A673 (cell line): ENCODE data around the gene FERD3L. TPM values are rescaled to one million over a fixed set of nuclear protein-coding genes. Genes with fewer than 3 reads are reported as not detected.

Experiments
- BruUV-seq: library from RNA; stranded (reverse); fragments of 400-500 nt; replicated peaks from 2 replicates; lab custom pipeline; 2021; lab: Mats Ljungman, UMichigan
- CTCF ChIA-PET: fragments of 300-600 bp; sonication (Branson Sonifier 250); formaldehyde crosslinking; loops from one replicate; lab custom pipeline; 2022; ENCODE audit warnings: antibody characterized with exemption; lab: Charles Lee
- POLR2A ChIA-PET: fragments of 300-600 bp; sonication (Branson Sonifier 250); formaldehyde crosslinking; loops from one replicate; lab custom pipeline; 2022; ENCODE audit warnings: antibody characterized with exemption; ENCODE audit not compliant: low non-redundant PET; lab: Charles Lee
- DNase-seq: peaks from one replicate; pipeline ENCODE4 v3.0.0-alpha.2; 2015; ENCODE audit warnings: low spot score
- H3K27ac ChIP-seq: fragments of 200-600 bp; sonication (generic); 2 replicates; pipeline ENCODE4 v1.5.1; 2016; ENCODE audit warnings: mixed run types, low read depth, mild to moderate bottlenecking, mixed read lengths, antibody characterized with exemption, low read length; ENCODE audit not compliant: poor library complexity, severe bottlenecking
- H3K27me3 ChIP-seq: fragments of 200-600 bp; sonication (generic); replicated peaks from 2 replicates; pipeline ENCODE4 v1.6.1; 2017; ENCODE audit warnings: mixed run types, low read depth, mild to moderate bottlenecking, mixed read lengths, antibody characterized with exemption, low read length; ENCODE audit not compliant: insufficient read depth, poor library complexity
- H3K36me3 ChIP-seq: fragments of 200-600 bp; sonication (generic); 2 replicates; pipeline ENCODE4 v1.6.1; 2016; ENCODE audit warnings: mixed run types, mild to moderate bottlenecking, mixed read lengths, antibody characterized with exemption, low read length; ENCODE audit not compliant: insufficient read depth, poor library complexity, severe bottlenecking
- H3K4me1 ChIP-seq: fragments of 200-600 bp; sonication (generic); 2 replicates; pipeline ENCODE4 v1.6.1; 2017; ENCODE audit warnings: mixed run types, mild to moderate bottlenecking, mixed read lengths, antibody characterized with exemption, low read length; ENCODE audit not compliant: insufficient read depth, poor library complexity, severe bottlenecking
- H3K4me3 ChIP-seq: fragments of 200-600 bp; sonication (generic); 2 replicates; pipeline ENCODE4 v1.5.1; 2016; ENCODE audit warnings: low read depth, mixed run types, mild to moderate bottlenecking, mixed read lengths, low read length; ENCODE audit not compliant: poor library complexity, severe bottlenecking
- H3K9me3 ChIP-seq: fragments of 200-600 bp; sonication (generic); 2 replicates; pipeline ENCODE4 v1.6.1; 2016; ENCODE audit warnings: mixed run types, low read depth, mild to moderate bottlenecking, mixed read lengths, antibody characterized with exemption, low read length; ENCODE audit not compliant: poor library complexity, severe bottlenecking
- CTCF ChIP-seq: fragments of 300-800, 200-600 bp; sonication (generic); conservative IDR thresholded peaks from 2 replicates; pipeline ENCODE4 v1.5.1; 2017; ENCODE audit warnings: low read depth, mild to moderate bottlenecking, antibody characterized with exemption, low read length, moderate library complexity, mixed read lengths
- EZH2 ChIP-seq: fragments of 200-600 bp; sonication (generic); IDR thresholded peaks from 2 replicates; pipeline ENCODE4 v1.6.1; 2017; ENCODE audit warnings: borderline replicate concordance, low read depth, mild to moderate bottlenecking, mixed read lengths, antibody characterized with exemption, low read length; ENCODE audit not compliant: poor library complexity, severe bottlenecking
- intact Hi-C: fragments of 100-400 bp; cut with micrococcal nuclease; formaldehyde crosslinking; loops from one replicate; pipeline ENCODE4 v1.10.0; 2022; ENCODE audit not compliant: unreplicated experiment
- total RNA-seq: library from RNA; stranded (reverse); gene quantifications from 2 replicates; pipeline ENCODE4 v1.2.3, GENCODE V29; 2021

FERD3L gene
- total RNA-seq, 1 experiment from 2014 or later = not detected

- H3K4me3 ChIP-seq = no peak overlapping the region
- CTCF ChIA-PET = no interaction called here
- no peak for DNase-seq
- H3K27me3 ChIP-seq = peaks cover 3% of the 10 kb centered on the region
- H3K9me3 ChIP-seq = no peaks in the 10 kb centered on the region
- no peak overlapping the region for H3K27ac ChIP-seq
- POLR2A ChIA-PET = no interaction called here
- H3K4me1 ChIP-seq = no peaks in the 10 kb centered on the region
- no peak for TF ChIP-seq CTCF
- TF ChIP-seq EZH2 = no peak
- intact Hi-C loops = no loop called here
- H3K36me3 ChIP-seq = no peaks in the 10 kb centered on the region
- no TSS peak for BruUV-seq
Measured at GRCh38 chr7:19161671-19162070, 16.4 kb upstream of the FERD3L start.

DNA sequence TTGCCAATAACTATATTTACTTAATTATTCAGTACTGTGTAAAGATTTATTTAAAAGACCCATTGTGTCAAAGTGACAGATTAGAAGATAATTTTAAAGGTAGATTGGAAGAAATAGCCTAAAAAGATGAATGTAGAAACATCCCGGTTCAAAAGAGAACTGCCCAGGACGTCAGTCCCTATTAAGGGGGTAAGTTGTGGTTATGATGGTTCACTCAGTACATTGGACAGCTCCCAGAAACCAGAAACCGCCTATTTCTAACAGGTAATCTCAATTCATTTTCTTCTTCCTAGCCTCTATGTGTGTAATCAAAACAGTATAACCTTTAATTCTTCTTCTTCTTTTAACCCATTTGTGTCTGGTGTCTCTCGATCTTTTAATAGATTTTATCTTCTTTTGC, 1.5 kb upstream of the FERD3L start:
- POLR2A ChIA-PET = no interaction called here
- H3K36me3 ChIP-seq = no peaks in the 10 kb centered on the region
- H3K9me3 ChIP-seq = no peaks in the 10 kb centered on the region
- intact Hi-C loops = no loop called here
- no peak overlapping the region for H3K27ac ChIP-seq
- no peak overlapping the region for H3K4me3 ChIP-seq
- H3K4me1 ChIP-seq = no peaks in the 10 kb centered on the region
- peak; percentile 31 for DNase-seq
- CTCF ChIA-PET = no interaction called here
- no TSS peak for BruUV-seq
- TF ChIP-seq EZH2 = no peak
- no peak for TF ChIP-seq CTCF
- no peaks in the 10 kb centered on the region for H3K27me3 ChIP-seq

DNA sequence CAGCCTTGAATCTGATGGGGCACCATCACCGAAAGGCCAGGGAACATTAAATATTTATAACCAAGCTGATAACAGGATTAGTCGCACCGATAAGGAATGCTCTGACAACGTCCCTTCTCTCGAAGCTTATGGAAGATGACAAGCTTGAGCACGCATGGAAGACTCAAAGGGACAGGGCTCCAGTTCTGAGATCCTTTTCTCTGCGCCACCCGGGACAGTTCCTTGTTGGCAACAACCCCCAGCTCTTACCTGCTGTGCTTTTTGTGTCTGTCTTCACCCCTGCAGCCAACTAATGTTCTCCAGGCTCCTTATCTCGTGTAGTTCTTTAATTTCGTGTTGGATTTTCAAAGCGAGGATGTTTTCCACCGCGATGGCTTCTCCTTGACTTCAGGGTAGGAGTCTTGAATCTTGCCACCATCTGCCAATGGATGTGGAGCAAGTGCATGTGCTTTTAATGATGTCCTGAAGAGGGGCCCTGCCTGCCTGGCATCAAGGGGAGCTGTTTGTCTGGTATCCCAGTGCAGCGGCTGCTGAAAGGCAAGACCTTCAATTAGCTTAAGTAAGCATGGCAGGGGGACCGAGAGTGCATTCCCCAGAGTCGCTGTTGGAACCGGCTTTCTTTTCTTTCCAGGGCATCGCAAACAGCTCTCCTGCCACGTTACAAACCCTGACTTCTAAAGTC, 354 bp upstream of the FERD3L start:
- Histone ChIP-seq H3K9me3 (no peaks in the 10 kb centered on the region), H3K36me3 (no peaks in the 10 kb centered on the region), H3K4me1 (no peaks in the 10 kb centered on the region), H3K27me3 (no peaks in the 10 kb centered on the region), H3K4me3 (no peak overlapping the region), H3K27ac (no peak overlapping the region)
- intact Hi-C loops = no loop called here
- no peak for DNase-seq
- BruUV-seq = no TSS peak
- CTCF ChIA-PET = no interaction called here
- POLR2A ChIA-PET = no interaction called here
- TF ChIP-seq EZH2 (no peak), CTCF (no peak)
